Stimulated activated CD8-positive, alpha-beta memory T cell treated with anti-CD3 and anti-CD28 coated beads, Interleukin-4, amount 100 ng/mL, for 1 hour (primary cell): ENCODE data around the gene KDSR.

Source experiments
- DNase-seq, 2 donors: peaks; one replicate each; pipeline ENCODE4 v3.0.0-alpha.2; 2020; ENCODE audit warnings: low read depth in 2 of 2, low spot score in 1 of 2

KDSR gene

DNA sequence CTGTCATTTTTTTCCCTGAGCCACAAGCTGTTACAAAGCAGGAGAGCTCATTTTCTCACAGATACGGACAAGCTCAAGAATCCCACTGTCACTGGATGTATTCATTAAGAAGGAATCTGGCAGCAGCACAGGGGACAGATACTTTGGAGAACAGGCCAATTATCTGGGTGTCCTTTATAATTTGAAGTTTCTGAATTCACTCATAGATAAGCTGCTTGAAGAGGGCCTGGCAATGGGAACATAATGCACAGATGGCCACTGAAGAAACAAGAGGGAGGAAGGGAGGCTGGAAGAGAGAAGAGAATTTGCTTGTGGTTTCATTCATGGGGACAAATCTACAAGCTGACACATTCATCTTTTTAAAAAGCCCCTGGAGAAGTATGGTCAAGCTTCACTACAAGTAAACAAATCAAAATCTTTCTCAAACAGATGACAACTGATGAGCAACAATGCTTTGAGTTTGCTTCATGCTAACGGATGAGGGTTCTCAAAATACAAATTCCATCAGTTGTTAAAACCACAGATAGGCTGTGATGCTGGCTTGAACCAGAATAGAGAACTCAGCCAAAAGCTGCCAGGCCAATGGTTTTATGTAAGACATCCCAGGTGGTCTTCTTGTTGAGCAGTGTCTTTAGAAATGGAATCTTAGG, 59.3 kb downstream of the KDSR start:
- no peak for DNase-seq

DNA sequence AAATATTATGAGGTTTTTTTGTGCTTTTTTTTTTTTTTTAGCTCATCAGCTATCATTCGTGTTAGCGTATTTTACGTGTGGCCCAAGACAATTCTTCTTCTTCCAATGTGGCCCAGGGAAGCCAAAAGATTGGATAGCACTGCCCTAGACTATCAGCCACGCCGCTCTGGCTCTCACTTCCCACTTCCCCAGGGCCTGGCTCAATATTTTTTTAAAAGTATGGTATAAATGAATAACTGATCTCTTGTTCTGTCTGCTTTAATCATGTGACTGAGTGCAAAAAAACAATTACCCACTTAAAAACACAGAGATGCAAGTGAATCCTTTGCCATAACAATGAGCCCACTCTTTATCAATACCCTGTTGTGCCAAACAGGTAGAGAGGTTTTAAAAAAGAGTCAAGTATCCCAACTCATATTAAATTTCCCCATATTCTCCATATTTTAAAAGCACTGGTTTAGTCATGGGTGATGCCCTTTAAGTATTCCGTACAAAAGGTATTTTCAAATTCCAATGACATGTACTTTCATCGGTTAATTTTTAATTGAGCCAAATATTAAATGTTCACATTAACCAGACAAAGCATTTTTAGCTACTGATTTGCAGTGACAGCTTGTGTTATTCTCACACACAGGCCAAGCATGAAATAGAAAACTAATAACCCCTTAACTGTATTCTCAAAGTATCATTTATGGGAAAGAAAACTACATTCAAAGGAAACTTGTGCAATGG, 60.0 kb downstream of the KDSR start:
- no peak for DNase-seq

DNA sequence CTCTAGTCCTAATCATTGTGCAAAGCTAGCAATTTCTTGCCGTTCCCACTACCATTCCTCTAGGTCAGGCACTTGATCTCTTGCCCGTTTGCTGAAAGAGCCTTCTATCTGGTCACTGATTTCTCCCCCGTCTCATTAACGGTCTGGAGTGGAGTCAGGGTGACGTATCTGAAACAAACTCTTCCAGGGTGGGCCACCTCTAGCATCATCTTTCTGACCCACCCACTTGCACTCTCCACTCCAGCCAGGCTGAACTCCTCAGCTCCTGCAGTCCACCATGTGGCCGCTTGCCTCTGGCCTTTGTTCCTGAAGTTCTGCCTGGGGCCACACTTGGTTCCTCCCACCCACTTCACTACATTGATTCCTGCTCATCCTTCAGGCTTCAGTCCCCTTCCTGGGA, 60.8 kb downstream of the KDSR start:
- no peak for DNase-seq

DNA sequence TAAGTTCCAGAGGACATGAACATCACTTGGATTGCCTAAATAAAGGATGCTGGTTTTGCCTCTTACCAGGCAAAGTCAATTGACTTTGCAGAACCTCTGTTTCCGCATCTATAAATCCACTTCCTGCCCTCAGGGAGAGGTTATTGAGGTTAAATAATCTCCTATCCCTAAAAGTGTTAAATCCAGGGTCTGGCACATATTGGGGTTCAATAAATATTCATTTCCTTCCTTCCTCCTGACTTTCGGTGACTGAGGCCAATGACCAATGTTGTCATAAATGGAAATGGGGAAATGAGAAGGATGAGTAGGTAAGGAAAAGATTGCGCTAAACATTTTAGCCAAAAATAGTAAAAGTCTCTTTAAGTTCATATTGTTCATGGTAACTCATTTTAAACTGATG, 63.5 kb downstream of the KDSR start:
- DNase-seq, result no peak

DNA sequence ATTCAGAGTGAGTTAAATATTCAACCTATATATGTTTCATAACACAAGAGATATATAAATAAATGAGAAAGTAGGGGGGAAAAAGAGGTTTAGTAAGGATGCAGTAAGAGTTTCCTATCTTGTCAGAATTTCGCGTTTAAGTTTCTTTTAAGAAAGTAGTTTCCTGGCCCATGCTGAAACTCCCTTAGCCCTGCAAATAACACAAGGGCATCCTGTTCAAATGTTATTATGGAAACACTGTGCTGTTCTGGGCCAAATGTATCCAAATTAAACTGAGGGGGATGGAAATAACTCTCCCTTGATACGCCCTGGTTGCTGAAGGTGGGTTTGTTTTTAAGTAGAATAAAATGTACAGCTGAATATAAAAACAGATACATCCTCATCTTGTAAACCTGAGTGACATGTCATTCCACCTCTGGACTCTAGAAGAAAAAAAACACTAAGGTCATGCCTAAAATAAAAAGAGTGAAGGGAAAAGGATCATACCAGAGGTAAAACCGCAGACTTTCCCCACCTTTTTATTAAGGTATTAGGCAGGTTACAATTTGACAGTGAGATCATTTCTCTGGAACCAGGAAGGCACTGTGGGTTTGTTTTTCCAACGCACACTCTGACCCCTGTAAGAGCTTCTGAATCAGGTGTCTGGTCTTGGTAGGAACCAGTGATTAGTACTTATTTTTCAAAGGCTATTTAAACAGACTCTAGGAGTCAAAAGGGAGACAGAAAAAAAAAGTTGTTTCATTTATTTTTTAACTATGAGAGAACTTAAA, 64.2 kb downstream of the KDSR start:
- no peak for DNase-seq

DNA sequence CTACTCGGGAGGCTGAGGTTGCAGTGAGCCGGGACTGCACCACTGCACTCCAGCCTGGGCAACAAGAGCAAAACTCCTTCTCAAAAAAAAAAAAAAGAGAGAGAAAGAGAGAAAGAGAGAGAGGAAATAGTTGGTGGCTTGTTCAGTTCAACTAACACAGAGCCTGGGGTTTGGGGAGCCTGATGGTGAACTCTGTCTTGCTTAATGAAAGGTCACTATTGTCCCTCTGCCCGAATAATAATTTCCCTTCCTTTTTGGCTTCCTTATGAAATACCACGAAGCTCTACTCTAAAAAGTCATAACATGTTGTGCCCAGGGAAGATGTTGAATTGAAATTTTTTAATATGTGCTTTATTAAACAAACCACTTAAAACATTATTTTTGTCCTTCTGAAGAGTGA, 64.8 kb downstream of the KDSR start:
- no peak for DNase-seq

DNA sequence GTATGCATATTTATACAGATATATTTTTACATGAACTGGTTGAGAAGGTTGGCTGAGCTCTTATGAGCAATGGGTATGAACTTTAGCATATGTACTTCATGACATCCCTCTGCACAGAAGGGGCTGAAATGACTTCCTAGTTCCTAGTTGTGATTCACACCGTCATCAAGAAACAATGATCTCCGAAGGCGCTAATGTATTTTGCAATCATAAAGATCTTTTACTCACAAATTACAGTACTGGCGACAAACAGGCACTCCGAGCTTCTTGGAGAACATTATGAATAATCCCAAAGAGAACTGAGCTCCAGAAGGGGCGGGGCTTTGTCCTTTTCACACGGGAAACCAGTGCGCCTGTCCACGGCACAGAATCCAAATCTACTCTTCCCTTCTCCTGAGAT, 65.6 kb downstream of the KDSR start:
- DNase-seq, result no peak

DNA sequence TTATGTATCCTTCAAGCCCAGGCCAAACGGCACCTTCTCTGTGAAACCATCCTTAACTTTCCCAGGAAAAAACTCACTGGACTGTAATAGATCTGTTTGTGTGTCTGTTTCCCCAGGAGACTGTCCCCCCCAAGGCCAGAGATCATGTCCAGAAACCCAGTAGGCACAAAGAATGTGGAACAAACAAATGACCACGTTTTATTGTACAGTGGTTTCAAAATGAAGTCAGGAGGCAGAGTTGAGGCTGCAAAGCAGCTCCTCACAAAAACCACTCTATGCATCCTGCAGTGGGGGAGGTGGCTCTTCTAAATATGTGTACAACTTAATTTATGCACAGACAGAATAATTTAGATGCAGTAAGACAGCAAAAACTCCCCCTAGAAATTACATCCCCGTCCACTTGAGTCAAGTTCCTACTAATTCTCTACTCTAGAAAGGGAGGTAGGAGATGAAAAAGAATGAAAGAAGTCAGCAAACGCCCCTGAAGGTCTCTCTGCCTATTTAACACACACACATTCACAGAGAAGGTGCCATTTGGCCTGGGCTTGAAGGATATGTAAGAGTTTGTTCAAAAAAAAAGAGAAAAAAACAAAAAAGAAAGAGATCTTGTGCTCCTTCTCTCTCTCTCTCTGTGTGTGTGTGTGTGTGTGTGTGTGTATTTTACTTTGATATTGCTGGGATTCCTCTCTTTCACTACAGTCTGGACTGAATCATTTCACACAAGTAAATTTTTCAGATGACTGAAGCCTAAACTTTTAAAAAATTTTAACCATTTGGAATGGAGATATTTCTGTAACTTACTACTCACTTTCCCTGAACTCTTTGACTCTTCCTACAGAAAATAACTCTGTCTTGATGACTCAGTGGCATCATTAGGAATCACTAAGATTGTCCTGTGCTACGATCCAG, 66.9 kb downstream of the KDSR start:
- no peak for DNase-seq

DNA sequence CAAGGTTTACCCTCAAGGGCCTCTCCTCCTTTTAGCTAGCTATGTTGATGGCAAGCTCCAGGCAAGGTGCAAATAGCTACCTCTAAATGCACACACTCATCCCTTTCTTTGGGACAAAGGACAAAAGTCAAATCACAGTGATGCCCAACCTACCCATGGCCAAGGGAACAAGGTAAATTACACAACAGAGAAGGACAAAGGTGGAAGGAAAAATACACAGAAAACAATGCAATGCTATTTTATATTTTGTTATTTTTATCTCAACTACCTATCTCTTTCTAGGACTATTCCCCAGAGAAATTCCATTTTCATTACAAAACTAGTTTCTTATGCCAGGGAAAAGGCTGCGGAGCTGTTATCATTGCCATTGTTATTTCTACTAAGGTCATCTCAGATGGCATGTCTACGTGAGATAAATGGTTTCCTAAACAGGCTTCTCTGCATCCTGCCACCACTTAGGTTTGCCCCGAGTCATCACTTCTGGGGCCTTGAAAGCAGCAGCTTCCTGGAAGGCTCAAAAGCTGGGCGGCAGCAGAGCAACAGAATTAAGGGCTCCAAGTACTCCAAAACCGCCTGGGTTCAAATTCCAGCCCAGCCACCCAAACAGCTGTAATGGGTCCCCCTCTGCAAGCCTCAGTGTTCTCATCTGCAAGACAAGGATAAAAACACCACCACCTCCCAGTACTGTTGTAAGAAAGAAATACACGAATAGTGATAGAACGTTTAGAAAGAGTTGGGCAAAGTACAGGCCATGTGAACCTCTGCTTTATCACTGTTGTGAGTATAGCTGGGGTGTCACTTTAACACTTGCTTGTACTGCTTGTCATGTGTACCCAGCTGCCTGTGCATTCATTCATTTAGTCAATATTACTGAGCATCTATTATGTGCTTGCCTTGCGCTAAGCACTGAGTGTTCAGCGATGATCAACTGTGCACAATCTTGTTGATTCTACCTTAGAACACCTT, 68.3 kb downstream of the KDSR start:
- DNase-seq, result no peak

DNA sequence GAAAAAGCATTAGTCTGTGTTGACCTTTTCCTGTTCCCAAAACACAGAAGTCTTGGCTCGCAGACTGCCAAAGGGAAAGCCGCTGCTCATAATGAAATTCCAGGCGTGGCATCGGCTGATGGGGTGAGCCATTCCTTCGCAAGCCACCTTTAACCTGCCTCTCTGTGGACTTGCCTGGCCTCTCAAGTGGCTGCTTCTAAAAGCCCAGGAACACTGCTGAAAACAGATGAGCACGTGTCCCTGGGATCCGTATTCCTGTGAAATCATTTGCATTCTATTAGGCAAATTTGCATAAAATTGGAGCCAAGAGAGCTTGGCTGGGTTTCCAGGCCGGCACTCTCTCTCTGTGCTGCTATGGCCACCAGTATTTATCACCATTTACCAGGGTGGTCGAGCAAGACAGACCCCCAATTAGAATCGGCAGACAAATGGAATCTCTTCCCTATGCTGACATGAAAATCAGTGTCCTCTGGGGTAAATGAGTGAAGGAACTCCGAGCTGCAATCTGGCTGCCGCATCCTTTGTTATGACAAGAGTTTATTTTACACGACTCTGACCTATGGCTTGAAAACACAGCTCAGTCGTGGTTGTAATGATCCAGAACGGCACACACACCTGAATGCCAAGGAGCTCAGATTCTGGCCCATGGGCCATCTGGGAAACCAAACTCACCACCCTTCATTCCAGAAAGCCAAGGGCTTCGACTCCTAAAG, 69.2 kb downstream of the KDSR start:
- DNase-seq, result no peak

DNA sequence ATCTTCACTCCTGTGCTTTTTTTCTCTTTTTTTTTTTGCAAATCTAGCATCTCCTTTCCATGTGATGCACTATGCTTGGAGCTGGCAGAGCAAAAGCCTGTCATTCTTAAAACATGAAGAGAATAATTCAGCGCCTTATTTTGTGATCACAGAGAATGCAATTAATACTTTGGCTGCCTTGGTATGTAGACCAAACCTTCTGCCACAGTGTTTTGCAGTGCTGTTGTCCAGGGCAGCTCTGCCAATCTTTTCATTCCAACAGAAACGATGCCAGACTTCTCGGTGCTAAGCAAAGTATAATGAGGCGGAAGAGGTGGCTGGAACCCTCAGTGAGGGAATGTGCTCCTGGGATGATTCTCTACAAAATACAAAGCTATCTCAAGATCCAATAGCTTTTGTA, 73.1 kb downstream of the KDSR start:
- DNase-seq, result no peak

DNA sequence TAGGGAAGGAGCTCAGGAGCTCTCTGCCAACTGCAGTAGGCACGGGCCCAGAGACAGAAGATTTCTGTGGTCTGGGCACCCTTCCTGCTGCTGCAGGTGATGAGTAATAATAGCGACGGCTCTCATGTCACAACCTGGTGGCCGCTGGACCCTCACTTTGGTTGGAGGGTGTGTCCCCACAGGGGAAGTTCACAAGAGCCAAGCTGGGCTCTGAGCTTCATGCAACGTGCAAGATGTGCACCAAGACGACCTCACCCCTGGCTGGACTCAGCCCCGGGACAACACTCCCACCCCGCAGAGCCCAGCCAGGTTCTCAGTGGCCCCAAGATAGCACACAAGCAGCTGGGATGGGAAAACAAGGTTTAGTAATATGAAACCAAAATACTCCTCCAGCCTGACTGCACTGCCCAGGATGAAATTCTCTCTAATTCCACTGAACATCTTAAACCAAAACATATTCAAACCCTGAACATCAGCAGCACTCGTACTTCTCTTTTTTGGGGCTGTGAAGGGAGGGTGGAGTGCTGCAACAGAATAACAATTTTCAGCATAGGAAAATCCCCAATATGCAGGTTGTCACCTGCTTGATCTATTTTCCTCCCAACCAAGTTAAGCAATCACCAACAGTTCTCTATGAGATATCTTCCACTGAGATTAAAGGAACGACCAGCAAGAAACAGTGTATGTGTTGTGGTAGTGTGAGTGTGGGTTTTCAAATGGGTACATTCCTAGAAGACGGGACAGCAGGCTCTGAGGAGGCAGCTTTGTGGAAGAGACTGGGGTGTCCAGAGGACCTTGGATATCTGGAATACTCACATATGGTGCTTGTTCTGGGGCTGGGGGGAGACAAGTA, 73.9 kb downstream of the KDSR start:
- DNase-seq, result no peak

DNA sequence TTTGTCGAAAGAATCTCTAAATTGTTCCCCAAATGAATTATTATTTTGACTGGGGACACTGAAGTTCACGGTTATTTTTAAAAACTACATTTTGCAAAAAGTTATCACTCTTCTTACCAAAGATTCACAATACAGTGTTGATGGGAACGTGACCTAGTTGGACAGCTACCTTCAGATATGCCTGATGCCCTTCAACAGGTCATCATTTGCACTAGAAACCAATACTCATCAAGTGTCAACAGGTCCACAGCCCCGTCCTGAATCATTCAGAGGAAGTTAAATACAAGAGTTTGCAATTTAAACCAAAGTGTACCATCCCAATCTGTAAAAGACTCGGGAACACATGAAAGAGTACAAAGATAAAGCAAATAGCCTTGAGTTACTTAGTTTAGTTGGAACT, 75.7 kb downstream of the KDSR start:
- DNase-seq, result no peak

DNA sequence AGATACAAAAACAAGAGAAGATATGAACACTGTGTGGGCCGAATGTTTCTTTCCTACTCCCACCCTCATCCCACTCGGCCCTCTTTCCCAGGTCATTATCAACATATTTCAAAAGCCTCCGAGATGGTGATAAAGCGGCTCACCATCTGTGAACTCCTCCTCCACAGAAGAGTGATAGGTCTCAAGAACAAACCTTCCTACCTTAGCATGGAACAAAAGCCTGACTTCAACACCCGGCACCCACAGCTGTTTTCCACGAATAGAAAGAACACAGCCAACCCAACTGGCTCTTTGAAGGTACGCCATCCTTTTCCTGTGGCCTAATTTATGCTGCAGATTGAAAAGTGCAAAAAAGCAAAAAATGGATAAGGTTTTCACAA, 76.2 kb downstream of the KDSR start:
- no peak for DNase-seq

DNA sequence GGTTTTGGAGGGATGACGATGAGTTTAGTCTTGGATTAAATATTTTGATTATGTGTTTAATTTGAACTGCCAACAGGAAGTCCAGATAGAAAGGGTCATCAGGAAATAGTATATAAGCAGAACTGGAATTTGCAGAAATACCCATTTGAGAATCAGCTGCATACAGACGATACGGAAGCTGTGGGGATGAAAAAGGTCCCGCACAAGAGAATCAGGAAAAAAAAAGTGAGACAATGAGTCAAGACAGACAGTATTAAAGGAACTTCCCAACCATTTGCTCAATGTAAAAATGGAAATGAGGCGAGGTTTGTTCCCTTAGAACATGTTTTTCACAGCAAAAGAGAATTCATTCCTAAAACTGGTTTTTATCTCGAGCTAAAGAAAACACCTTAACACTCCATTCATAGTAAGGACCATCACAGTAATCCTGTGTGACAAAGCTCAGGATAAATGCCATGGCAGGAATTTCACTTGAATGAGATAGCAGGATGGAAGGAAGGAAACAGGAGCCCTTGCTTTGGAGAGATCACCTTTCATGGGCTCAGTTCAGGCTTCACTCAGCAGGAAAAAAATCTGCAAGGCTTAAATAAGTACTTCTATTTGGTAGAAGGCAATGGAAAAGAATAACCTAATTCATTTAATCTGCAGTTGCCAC, 76.7 kb downstream of the KDSR start:
- no peak for DNase-seq

DNA sequence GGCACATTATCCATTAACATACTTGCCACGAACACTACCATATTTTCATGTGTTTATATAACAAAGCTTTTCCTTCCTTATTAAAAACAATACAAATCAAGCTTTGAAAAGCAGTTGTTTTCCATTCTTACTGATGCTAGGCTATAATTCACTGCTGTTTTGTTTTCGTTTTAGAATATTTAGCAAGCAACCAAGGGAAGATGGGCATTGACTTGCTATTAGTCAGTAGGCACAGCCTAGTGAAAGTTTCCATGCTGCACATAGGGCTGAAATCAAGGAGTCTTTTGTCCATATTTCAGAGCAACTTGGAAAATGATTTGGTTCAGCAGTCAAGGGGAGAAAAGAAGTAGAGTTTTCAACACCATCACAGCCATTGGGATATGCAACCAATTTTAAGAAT, 78.7 kb downstream of the KDSR start:
- no peak for DNase-seq

DNA sequence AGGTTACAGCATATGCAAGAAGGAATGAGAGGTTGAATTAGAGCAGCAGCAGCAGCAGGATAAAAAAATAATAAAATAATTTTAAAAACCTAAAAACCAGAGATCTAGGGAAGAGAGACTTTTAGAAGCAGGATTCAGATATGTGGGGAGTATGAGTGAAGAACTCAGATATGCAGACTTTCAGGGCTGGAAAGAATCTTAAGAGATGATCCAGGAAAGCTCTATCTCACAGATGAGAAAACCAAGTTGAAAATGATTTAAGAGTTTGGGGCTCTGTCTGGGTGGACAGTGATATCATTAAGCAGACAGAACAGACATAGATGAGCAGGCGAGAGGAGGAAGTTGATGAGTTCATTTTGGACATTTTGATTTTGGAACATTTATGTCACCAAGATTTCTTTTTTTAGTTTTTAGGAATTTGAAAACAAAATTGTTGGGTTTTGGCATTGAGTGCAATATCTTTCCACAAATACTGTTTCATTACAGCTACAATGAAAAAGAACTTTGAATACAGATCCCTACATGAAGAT, 79.2 kb downstream of the KDSR start:
- DNase-seq, result no peak

DNA sequence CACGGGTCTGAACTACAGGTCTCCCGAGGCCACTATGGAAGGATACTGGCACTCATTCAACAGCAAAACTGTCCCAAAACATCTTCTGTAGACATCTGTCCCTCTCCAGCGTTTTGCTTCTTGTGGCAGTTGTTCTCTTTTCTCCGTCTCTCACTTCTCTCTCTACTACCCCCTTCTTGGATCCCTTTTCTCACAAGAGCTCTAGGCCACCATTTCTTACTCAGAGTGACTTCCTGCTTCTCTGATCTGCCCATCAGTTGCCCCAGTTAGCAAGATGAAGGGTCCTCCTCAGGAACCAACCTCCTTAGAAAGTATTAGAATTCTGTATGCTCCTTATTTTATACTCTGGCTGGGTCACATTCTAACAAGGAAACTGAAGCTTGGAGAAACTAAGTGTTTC, 80.1 kb downstream of the KDSR start:
- no peak for DNase-seq
